ENCODE data around the gene C1GALT1.
"Not testable (repeated sequence)": the region's sequence is repeated elsewhere in the genome, so short reads cannot be mapped to it uniquely, and the experiment has no call there.

Gene C1GALT1

GRCh38 chr7:7237201-7237977, 55.0 kb downstream of the C1GALT1 start:
- no peak for DNase-seq (ENCODE audit: low read depth)

GRCh38 chr7:7237978-7238267, 55.6 kb downstream of the C1GALT1 start:
- DNase-seq (ENCODE audit: low read depth): no peak

- DNase-seq (ENCODE audit: low read depth): no peak
These were observed 57.0 kb downstream of the C1GALT1 start for GRCh38 chr7:7239346-7239745.

- DNase-seq (ENCODE audit: low read depth): no peak
These were observed 60.6 kb downstream of the C1GALT1 start for GRCh38 chr7:7242899-7243298.

GRCh38 chr7:7245233-7245632, 62.9 kb downstream of the C1GALT1 start:
- DNase-seq (ENCODE audit: low read depth): not testable (repeated sequence)

GRCh38 chr7:7246223-7246622, 63.9 kb downstream of the C1GALT1 start:
- no peak for DNase-seq (ENCODE audit: low read depth)

GRCh38 chr7:7247658-7248057, 65.3 kb downstream of the C1GALT1 start:
- no peak for DNase-seq (ENCODE audit: low read depth)

GRCh38 chr7:7249814-7250213, 67.5 kb downstream of the C1GALT1 start:
- no peak for DNase-seq (ENCODE audit: low read depth)

- DNase-seq (ENCODE audit: low read depth): no peak
These were observed 69.4 kb downstream of the C1GALT1 start for GRCh38 chr7:7251742-7252141.

GRCh38 chr7:7254319-7254718, 72.0 kb downstream of the C1GALT1 start:
- DNase-seq (ENCODE audit: low read depth): no peak

- DNase-seq (ENCODE audit: low read depth): no peak
These were observed 72.6 kb downstream of the C1GALT1 start for GRCh38 chr7:7254908-7255307.

- DNase-seq (ENCODE audit: low read depth): no peak
These were observed 74.5 kb downstream of the C1GALT1 start for GRCh38 chr7:7256731-7257274.

- DNase-seq (ENCODE audit: low read depth): no peak
These were observed 75.8 kb downstream of the C1GALT1 start for GRCh38 chr7:7257899-7258692.

GRCh38 chr7:7261863-7262262, 79.5 kb downstream of the C1GALT1 start:
- no peak for DNase-seq (ENCODE audit: low read depth)

- no peak for DNase-seq (ENCODE audit: low read depth)
These were observed 81.2 kb downstream of the C1GALT1 start for GRCh38 chr7:7263297-7264230.

- DNase-seq (ENCODE audit: low read depth): no peak
These were observed 82.1 kb downstream of the C1GALT1 start for GRCh38 chr7:7264306-7265040.

- no peak for DNase-seq (ENCODE audit: low read depth)
These were observed 83.0 kb downstream of the C1GALT1 start for GRCh38 chr7:7265081-7266075.

- DNase-seq (ENCODE audit: low read depth): no peak
These were observed 84.0 kb downstream of the C1GALT1 start for GRCh38 chr7:7266257-7266881.

GRCh38 chr7:7271094-7271874, 88.9 kb downstream of the C1GALT1 start:
- no peak for DNase-seq (ENCODE audit: low read depth)
